ENCODE results near the gene MTARC1. TPM values are rescaled to one million over a fixed set of nuclear protein-coding genes. Genes with fewer than 3 reads are reported as not detected.

The MTARC1 gene
- total RNA-seq, 4 donors from 2014 or later, result 32.2 to 81.8 (median 36.5) TPM

DNA sequence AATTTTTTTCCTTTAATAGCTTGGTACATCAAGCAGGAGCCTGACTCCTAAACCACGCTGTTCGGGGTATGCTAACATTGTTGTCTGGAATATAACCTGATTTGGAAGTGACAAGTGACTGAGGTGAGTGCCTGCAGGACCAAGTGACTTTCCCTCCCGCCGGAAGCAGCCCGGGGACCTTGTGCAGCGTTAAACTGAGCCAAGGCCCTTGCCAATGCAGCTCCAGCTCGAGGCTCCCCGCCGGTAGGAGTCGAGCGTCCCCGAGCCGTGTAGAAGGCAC lies 716 bp upstream of the MTARC1 start:
- Histone ChIP-seq H3K4me1 (peaks cover 0 to 45% (median 15%) of the 10 kb centered on the region in 4 donors), H3K9me3 (no peaks in the 10 kb centered on the region), H3K36me3 (peaks cover 0 to 21% (median 0%) of the 10 kb centered on the region in 3 donors), H3K4me3 (peak overlapping the region; percentile 45 to 73 (median 55)), H3K27me3 (no peaks in the 10 kb centered on the region), H3K27ac (peak overlapping the region; percentile 74 to 84 (median 74))
- no peak for DNase-seq (ENCODE audit: low spot score in 2 of 2)
- 33 to 35% methylated on average over 7 to 13 of the region's 13 CpGs for WGBS, 2 donors
- TF ChIP-seq, protein P1, sequence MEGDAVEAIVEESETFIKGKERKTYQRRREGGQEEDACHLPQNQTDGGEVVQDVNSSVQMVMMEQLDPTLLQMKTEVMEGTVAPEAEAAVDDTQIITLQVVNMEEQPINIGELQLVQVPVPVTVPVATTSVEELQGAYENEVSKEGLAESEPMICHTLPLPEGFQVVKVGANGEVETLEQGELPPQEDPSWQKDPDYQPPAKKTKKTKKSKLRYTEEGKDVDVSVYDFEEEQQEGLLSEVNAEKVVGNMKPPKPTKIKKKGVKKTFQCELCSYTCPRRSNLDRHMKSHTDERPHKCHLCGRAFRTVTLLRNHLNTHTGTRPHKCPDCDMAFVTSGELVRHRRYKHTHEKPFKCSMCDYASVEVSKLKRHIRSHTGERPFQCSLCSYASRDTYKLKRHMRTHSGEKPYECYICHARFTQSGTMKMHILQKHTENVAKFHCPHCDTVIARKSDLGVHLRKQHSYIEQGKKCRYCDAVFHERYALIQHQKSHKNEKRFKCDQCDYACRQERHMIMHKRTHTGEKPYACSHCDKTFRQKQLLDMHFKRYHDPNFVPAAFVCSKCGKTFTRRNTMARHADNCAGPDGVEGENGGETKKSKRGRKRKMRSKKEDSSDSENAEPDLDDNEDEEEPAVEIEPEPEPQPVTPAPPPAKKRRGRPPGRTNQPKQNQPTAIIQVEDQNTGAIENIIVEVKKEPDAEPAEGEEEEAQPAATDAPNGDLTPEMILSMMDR (IDR thresholded peaks at IDR 0.05), result no peak
- no peak for TF ChIP-seq POLR2A (IDR thresholded peaks at IDR 0.05)
- no peak for TF ChIP-seq EP300 (IDR thresholded peaks at IDR 0.05)

DNA sequence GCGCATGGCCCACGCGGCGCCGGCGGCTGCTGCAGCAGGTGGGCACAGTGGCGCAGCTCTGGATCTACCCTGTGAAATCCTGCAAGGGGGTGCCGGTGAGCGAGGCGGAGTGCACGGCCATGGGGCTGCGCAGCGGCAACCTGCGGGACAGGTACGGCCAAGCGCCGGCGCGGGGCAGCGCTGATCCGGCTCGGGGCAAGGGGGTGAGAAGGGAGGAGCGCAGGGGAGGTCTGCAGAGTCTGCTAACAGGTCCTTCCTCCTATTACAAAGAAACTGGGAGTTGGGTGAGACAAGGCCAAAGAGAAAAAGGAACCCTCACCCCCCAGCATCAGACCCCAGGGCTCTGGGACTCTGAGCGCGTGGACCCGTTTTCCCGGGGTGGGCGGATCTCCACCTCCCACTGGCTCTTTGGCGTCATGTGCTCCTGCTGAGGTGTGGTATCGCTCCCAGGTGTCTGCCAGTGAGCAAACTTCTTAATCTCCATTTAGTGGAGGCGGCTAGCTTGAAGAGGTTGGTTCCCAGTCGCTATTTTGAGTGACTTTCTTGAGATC lies 431 bp downstream of the MTARC1 start:
- Histone ChIP-seq H3K27me3 (no peaks in the 10 kb centered on the region), H3K27ac (peak overlapping the region; percentile 74 to 84 (median 78)), H3K36me3 (peaks cover 0 to 13% (median 0%) of the 10 kb centered on the region in 3 donors), H3K9me3 (no peaks in the 10 kb centered on the region), H3K4me1 (peaks cover 0 to 56% (median 24%) of the 10 kb centered on the region in 4 donors), H3K4me3 (peak overlapping the region; percentile 45 to 73 (median 55))
- WGBS, 2 donors, result 10 to 23% methylated on average over 13 to 31 of the region's 32 CpGs
- peak in 1 of 2 donors; percentile 4 for TF ChIP-seq POLR2A (IDR thresholded peaks at IDR 0.05)
- TF ChIP-seq, protein P1 (IDR thresholded peaks at IDR 0.05), result no peak
- DNase-seq (ENCODE audit: low spot score in 2 of 2), result no peak

DNA sequence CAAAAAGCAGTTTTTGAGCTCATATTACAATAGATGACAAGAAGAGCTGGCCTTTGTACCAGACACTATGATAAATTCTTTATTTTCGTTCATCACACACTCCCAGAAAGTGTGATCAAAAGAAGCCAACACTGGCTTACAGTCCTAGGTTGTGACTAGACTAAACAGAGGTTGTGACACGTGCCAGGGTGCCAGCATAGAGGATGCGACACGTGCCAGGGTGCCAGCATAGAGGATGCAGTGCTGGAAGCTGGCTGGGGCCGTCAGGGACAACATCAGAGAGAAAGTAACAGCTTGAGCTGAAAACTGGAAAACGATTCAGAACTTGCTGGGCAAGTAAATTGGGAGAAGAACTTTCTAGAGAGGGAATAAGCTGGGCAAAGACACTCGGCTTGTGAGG lies 2.2 kb downstream of the MTARC1 start:
- Histone ChIP-seq H3K9me3 (no peaks in the 10 kb centered on the region), H3K4me3 (no peak overlapping the region), H3K36me3 (no peaks in the 10 kb centered on the region), H3K27ac (peak overlapping the region; percentile 36 to 84 (median 78)), H3K27me3 (no peaks in the 10 kb centered on the region), H3K4me1 (peaks cover 0 to 59% (median 24%) of the 10 kb centered on the region in 4 donors)
- no peak for DNase-seq (ENCODE audit: low spot score in 2 of 2)
- TF ChIP-seq POLR2A (IDR thresholded peaks at IDR 0.05) (no peak), EP300 (IDR thresholded peaks at IDR 0.05) (no peak)
- TF ChIP-seq, protein P1 (IDR thresholded peaks at IDR 0.05), result no peak
- WGBS, 2 donors, result 58 to 61% methylated on average over 7 of the region's 7 CpGs

DNA sequence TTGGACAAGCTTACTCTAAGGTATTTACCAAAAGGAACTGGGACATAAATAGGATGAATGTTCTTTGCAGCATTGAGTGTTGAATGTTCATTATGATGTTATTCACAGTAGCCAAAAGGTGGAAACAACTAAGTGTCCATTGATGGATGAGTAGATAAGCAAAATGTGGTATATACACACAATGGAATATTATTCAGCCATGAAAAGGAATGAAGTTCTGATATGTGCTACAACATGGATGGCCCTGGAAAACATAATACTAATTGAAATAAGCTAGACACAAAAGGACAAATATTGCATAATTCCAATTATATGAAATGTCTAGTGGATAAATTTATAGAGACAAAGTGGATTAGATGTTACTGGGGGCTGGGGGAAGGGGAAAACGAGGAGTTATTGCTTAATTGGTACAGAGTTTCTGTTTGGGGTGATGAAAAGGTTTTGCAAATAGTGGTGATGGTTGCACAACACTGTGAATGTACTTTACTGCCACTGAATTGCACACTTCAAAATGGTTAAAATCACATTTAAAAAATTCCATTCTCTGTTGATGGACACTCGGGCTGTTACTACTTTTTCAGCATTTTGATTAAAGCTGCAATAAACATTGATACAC lies 2.9 kb downstream of the MTARC1 start:
- H3K36me3 ChIP-seq, result no peaks in the 10 kb centered on the region
- TF ChIP-seq EP300 (IDR thresholded peaks at IDR 0.05), result peak in 1 of 2 donors; percentile 51
- TF ChIP-seq POLR2A (IDR thresholded peaks at IDR 0.05), result no peak
- peak overlapping the region in 2 of 4 donors; percentile 81 to 84 for H3K27ac ChIP-seq
- peaks cover 0 to 59% (median 24%) of the 10 kb centered on the region in 4 donors for H3K4me1 ChIP-seq
- no peak for DNase-seq (ENCODE audit: low spot score in 2 of 2)
- no peaks in the 10 kb centered on the region for H3K9me3 ChIP-seq
- WGBS, 2 donors, result 46 to 53% methylated on average over 2 of the region's 2 CpGs
- H3K4me3 ChIP-seq, result no peak overlapping the region
- no peaks in the 10 kb centered on the region for H3K27me3 ChIP-seq

DNA sequence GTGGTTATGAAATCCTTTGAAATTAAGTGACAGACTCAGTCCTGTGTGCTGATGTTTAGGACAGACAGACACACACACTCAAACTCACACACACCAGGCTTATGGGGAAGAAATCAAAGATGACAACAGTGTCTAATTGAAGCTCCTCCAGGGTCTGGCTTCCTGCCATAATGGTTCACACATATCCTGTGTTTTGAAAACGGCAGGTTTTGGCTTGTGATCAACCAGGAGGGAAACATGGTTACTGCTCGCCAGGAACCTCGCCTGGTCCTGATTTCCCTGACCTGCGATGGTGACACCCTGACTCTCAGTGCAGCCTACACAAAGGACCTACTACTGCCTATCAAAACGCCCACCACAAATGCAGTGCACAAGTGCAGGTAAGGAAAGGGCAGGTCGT lies 4.6 kb downstream of the MTARC1 start:
- Histone ChIP-seq H3K36me3 (peaks cover 0 to 1% (median 0%) of the 10 kb centered on the region in 3 donors), H3K27me3 (no peaks in the 10 kb centered on the region), H3K27ac (peak overlapping the region; percentile 25 to 84 (median 59)), H3K4me1 (peaks cover 0 to 49% (median 22%) of the 10 kb centered on the region in 4 donors), H3K9me3 (no peaks in the 10 kb centered on the region), H3K4me3 (no peak overlapping the region)
- WGBS, 2 donors, result 45 to 64% methylated on average over 6 of the region's 6 CpGs
- TF ChIP-seq EP300 (IDR thresholded peaks at IDR 0.05), result no peak
- no peak for TF ChIP-seq POLR2A (IDR thresholded peaks at IDR 0.05)
- TF ChIP-seq, protein P1 (IDR thresholded peaks at IDR 0.05), result no peak
- DNase-seq (ENCODE audit: low spot score in 2 of 2), result peak in 1 of 2 donors; percentile 33
